Breast epithelium (tissue), 4 donors: Measurements from ENCODE around the gene SH2D2A. TPM values are rescaled to one million over a fixed set of nuclear protein-coding genes. Genes with fewer than 3 reads are reported as not detected.

Experiments used
- DNase-seq, 2 donors: peaks; one replicate each; pipeline ENCODE4 v3.0.0-alpha.2; 2019; ENCODE audit warnings: low spot score in 2 of 2
- H3K27ac ChIP-seq, 2 donors: fragments of 200-600 bp; sonication (generic) in 1 of 2; one replicate each; pipeline ENCODE4 v1.5.1; 2016 to 2019; ENCODE audit warnings: mild to moderate bottlenecking in 1 of 2
- H3K27me3 ChIP-seq, 2 donors: fragments of 200-600 bp; sonication (generic) in 1 of 2; one replicate each; pipeline versions ENCODE4 v1.5.1 to v1.6.0; 2017 to 2019; ENCODE audit warnings: control low read depth in 1 of 2, mild to moderate bottlenecking in 1 of 2
- H3K36me3 ChIP-seq: fragments of 200-600 bp; one replicate; pipeline ENCODE4 v1.5.1; 2019
- H3K4me1 ChIP-seq, 2 donors: fragments of 200-600 bp; sonication (generic); one replicate each; pipeline ENCODE4 v1.5.1; 2016 to 2019; ENCODE audit warnings: control low read depth in 1 of 2
- H3K4me3 ChIP-seq, 3 donors: fragments of 200-600 bp; sonication (generic); 1 replicate in 2 of 3; 2 replicates in 1 of 3; pipeline ENCODE4 v1.5.1; 2016 to 2019; ENCODE audit warnings: mild to moderate bottlenecking in 3 of 3, moderate library complexity in 2 of 3
- H3K9me3 ChIP-seq, 2 donors: fragments of 200-600 bp; sonication (generic) in 1 of 2; one replicate each; pipeline ENCODE4 v1.5.1; 2016 to 2019; ENCODE audit warnings: control low read depth in 1 of 2
- POLR2A ChIP-seq: fragments of 450-650 bp; IDR thresholded peaks from one replicate; pipeline ENCODE4 v1.6.1; 2016; ENCODE audit warnings: antibody characterized with exemption, mild to moderate bottlenecking, moderate library complexity
- POLR2AphosphoS5 ChIP-seq, 3 donors: sonication (generic); formaldehyde crosslinking; IDR thresholded peaks; one replicate each; pipeline ENCODE4 v1.6.1; 2017; ENCODE audit warnings: antibody characterized with exemption in 3 of 3
- intact Hi-C: fragments of 100-400 bp; cut with DNase I; formaldehyde crosslinking; loops from one replicate; pipeline ENCODE4 v1.15.1; 2023; ENCODE audit warnings: low total_unique reads
- total RNA-seq, 3 donors: library from RNA; depleted of rRNA; stranded (reverse); fragments of >200 nt; gene quantifications; one replicate each; pipeline ENCODE4 v1.1.0, GENCODE V29; 2016
- TF ChIP-seq, protein P1 (sequence below), 3 donors: fragments of 450-650 bp; IDR thresholded peaks; one replicate each; pipeline ENCODE4 v1.5.1; 2016 to 2017; ENCODE audit warnings: antibody characterized with exemption in 3 of 3, mild to moderate bottlenecking in 3 of 3, moderate library complexity in 3 of 3

The SH2D2A gene
- total RNA-seq, 3 donors from 2014 or later, result 4.6 to 5.4 TPM; not detected in 1

DNA sequence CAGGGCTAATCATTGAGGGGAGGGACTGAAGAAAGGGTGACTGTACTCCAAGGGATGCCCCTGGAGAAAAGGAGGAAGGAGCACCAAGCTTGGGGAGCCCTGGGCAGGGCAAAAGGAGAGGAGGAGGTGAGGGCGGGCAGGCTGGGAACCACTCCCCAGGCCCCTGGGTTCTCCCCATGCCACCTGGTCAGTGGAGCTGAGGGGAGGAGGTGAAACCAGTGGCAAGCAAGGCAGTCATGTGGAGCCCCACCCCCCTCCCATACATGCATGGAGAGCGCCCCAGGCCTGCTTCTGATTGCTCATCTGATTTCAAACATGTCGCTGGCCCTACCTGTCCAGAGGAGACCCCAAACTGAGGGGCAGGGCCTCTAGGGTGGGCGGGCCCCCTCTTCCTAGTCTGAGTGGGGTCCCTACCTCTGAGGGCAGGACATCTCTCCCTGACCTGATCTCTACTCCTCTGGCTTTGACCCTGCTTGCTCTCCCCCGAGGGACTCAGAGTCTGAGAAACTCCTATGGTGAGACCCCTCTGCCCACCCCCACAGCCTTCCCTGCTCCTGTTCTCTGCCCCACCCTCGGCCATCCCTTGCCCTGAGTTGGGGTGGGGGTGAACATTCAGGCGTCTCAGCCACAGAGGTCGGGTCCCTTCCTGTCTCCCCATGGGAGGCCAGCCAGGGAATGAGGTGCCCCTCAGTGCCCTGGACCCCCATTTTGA is 23.7 kb upstream of the SH2D2A start:
- no peak for DNase-seq
- Histone ChIP-seq H3K27ac (no peak overlapping the region), H3K4me3 (no peak overlapping the region), H3K9me3 (no peaks in the 10 kb centered on the region), H3K36me3 (no peaks in the 10 kb centered on the region), H3K4me1 (no peaks in the 10 kb centered on the region), H3K27me3 (peaks cover 0 to 34% of the 10 kb centered on the region in 2 donors)
- TF ChIP-seq POLR2A, result no peak
- TF ChIP-seq POLR2AphosphoS5 (IDR thresholded peaks at IDR 0.05), result no peak
- TF ChIP-seq, protein P1, sequence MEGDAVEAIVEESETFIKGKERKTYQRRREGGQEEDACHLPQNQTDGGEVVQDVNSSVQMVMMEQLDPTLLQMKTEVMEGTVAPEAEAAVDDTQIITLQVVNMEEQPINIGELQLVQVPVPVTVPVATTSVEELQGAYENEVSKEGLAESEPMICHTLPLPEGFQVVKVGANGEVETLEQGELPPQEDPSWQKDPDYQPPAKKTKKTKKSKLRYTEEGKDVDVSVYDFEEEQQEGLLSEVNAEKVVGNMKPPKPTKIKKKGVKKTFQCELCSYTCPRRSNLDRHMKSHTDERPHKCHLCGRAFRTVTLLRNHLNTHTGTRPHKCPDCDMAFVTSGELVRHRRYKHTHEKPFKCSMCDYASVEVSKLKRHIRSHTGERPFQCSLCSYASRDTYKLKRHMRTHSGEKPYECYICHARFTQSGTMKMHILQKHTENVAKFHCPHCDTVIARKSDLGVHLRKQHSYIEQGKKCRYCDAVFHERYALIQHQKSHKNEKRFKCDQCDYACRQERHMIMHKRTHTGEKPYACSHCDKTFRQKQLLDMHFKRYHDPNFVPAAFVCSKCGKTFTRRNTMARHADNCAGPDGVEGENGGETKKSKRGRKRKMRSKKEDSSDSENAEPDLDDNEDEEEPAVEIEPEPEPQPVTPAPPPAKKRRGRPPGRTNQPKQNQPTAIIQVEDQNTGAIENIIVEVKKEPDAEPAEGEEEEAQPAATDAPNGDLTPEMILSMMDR (IDR thresholded peaks at IDR 0.05), result no peak
- intact Hi-C loops, result no loop called here

DNA sequence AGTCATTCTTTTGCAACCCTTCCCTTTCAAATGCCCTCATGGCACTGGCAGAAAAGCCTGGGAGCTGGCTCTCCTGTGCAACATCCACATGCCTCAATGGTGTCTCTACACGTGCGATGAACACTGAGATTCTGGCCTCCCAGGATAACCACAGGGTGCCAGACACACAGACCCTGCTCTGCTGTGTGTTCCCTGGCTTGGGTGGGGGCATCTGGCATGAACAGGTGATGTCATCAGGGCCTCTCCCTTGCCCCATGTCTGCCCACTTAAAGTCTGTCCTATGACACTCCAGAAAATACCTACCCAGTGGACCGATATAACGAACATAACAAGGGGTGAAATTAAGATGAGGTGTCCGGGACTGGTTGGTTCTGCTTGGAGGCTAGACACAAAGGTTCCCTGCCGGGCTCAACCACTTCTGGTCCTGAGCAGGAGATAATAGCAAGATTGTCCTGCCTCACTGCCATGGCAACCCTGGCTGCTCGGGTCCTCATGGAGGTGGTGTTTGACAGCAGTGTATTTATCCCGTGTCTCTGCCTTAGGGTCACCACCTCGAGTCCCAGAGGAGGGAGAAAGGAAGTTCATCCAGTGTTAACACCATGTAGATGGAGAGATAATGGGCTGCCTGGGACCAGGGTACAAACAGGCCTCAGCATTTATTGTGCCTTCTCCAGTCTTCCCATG is 22.9 kb upstream of the SH2D2A start:
- no peak overlapping the region for H3K4me3 ChIP-seq
- intact Hi-C loops, result no loop called here
- TF ChIP-seq POLR2AphosphoS5 (IDR thresholded peaks at IDR 0.05) (no peak), POLR2A (no peak)
- TF ChIP-seq, protein P1 (IDR thresholded peaks at IDR 0.05), result no peak
- H3K36me3 ChIP-seq, result no peaks in the 10 kb centered on the region
- H3K9me3 ChIP-seq, result no peaks in the 10 kb centered on the region
- H3K4me1 ChIP-seq, result no peaks in the 10 kb centered on the region
- DNase-seq, result no peak
- H3K27me3 ChIP-seq, result peaks cover 0 to 27% of the 10 kb centered on the region in 2 donors
- H3K27ac ChIP-seq, result no peak overlapping the region

DNA sequence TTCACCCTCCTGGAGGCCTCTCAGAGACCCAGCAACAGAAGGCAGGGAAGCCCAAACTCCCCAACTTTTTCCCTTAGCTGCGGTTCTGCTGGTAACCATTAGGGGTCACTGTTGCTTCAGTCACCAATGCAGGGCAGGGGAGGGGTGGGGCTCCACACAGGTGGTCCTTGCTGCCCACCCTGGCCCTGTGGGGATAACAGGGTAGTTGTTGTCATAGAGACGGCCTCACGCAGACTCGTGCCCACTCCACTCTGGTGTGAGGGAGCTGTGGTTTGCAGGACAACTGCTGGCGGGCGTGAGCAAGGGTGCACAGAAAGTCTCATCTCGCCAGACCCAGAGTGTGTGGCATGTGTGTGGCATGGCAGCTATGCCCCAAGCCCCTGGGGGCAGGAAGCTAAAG is 22.3 kb upstream of the SH2D2A start:
- intact Hi-C loops, result no loop called here
- TF ChIP-seq POLR2A (no peak), POLR2AphosphoS5 (IDR thresholded peaks at IDR 0.05) (no peak)
- TF ChIP-seq, protein P1 (IDR thresholded peaks at IDR 0.05), result peak in 2 of 3 donors; percentile 62 to 65
- H3K27me3 ChIP-seq, result peaks cover 0 to 21% of the 10 kb centered on the region in 2 donors

DNA sequence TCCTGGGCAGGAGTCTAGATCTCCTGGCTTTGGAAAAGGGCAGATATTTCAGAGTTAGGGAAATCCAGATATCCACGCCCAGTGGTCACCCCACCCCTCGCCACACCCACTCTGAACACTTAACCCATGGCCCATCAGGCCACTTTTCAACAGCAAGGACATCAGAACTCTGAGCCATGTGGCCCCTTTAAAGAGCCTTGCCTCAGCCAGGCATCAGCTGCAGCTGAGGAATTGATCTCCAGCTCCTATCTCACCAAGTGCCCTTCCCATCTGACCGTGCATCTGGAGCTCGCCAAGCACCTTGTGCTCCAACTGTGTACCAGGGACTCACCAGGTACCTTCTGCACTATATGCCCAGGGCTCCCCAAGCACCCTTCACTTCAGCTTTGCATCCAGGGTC is 20.2 kb upstream of the SH2D2A start:
- Histone ChIP-seq H3K4me3 (no peak overlapping the region), H3K27me3 (peaks cover 0 to 8% of the 10 kb centered on the region in 2 donors), H3K4me1 (no peaks in the 10 kb centered on the region), H3K36me3 (no peaks in the 10 kb centered on the region), H3K27ac (no peak overlapping the region), H3K9me3 (no peaks in the 10 kb centered on the region)
- TF ChIP-seq, protein P1 (IDR thresholded peaks at IDR 0.05), result no peak
- TF ChIP-seq POLR2A (no peak), POLR2AphosphoS5 (IDR thresholded peaks at IDR 0.05) (no peak)
- no peak for DNase-seq
- intact Hi-C loops, result no loop called here

More for the DNA sequence above, 22.3 kb upstream of the SH2D2A start:
- H3K27ac ChIP-seq, result no peak overlapping the region
- no peaks in the 10 kb centered on the region for H3K36me3 ChIP-seq
- DNase-seq, result no peak
- H3K4me3 ChIP-seq, result no peak overlapping the region
- H3K4me1 ChIP-seq, result no peaks in the 10 kb centered on the region
- H3K9me3 ChIP-seq, result no peaks in the 10 kb centered on the region

- Histone ChIP-seq H3K27ac (no peak overlapping the region), H3K36me3 (no peaks in the 10 kb centered on the region), H3K9me3 (no peaks in the 10 kb centered on the region), H3K4me3 (no peak overlapping the region), H3K27me3 (peaks cover 0 to 4% of the 10 kb centered on the region in 2 donors), H3K4me1 (no peaks in the 10 kb centered on the region)
- intact Hi-C loops, result no loop called here
- no peak for DNase-seq
- TF ChIP-seq POLR2A (no peak), POLR2AphosphoS5 (IDR thresholded peaks at IDR 0.05) (no peak)
- TF ChIP-seq, protein P1 (IDR thresholded peaks at IDR 0.05), result no peak
These were observed 19.5 kb upstream of the SH2D2A start for GRCh38 chr1:156836041-156836654.
